ENCODE results near the gene MYLK4.

DNA sequence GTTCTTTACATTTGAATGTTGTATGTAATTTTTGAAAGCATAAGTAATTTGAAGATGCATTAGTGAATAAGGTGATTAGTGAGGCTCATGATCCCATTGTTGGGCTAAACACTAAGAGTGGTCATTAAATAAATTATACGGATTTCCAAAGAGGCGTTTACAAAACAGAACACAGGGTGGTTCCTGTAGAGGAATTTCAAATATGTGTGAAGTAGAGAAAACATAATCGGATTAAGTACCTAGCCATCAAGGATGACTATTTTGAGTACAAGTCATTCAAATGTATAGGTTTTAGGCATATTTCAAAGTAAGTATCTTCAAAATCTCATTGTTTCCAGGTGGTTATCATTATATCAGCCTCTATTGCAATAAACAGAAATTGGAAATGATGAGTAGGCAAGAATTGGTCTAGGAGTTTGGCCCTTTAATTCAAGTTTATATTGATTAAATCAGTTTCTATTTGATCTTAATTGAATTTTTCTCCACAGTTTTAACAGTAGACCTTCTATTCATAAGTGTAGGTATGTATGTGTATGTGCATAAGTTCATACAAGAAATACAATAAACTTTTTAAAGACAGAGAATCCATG lies 94.8 kb downstream of the MYLK4 start:
- TF ChIP-seq EZH2 (IDR thresholded peaks at IDR 0.05; ENCODE audit: insufficient read depth, poor library complexity, severe bottlenecking): no peak
- no peak for TF ChIP-seq EZH2phosphoT487 (IDR thresholded peaks at IDR 0.05; ENCODE audit: insufficient read depth, low read depth)

Data from GM23248 (cell line).